HG03108 (cell line): ENCODE results near the gene CLECL1.
"Not testable (repeated sequence)": the region's sequence is repeated elsewhere in the genome, so short reads cannot be mapped to it uniquely, and the experiment has no call there.

Experiments
- ATAC-seq: cut with Tn5 transposase; IDR thresholded peaks from one replicate; pipeline ENCODE4 v1.9.1; 2021; ENCODE audit warnings: moderate library complexity; ENCODE audit not compliant: unreplicated experiment

CLECL1 gene

DNA sequence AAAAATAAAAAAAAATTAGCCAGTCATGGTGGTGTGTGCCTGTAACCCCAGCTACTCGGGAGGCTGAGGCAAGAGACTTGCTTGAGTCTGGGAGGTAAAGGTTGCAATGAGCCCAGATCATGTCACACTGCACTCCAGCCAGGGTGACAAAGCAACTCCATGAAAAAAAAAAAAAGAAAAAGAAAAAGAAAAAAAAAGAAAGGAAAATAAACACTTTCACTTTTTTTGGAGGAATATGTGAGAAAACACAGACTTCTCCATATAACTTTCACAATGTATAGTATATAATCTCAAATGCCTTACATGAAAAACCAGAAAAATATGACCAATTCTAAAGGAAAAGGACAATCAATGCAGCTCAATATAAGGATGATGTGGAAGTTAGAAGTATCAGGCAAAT is 8.9 kb downstream of the CLECL1 start:
- no peak for ATAC-seq

- ATAC-seq: peak; percentile 42
These were observed 11.4 kb downstream of the CLECL1 start for GRCh38 chr12:9721394-9722092.

DNA sequence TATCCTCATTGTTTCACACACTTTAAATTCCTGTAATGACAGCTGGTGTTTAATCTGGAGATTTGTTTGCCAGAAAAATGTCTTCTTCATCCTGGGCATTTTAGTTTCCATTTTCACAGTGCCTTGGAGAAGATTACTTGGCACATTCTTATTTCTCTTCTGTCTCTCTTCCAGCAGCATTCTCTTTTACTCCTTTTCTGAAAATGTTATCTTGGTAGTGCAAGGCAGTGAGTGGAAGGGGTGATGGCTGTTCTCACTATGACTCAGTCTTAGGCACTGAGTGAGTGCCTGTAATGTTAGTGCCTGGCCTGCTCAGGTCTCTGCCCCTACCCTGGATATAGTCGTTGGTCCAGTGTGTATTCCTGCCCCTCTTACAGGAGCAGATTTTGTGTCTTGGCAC is 13.1 kb downstream of the CLECL1 start:
- no peak for ATAC-seq

DNA sequence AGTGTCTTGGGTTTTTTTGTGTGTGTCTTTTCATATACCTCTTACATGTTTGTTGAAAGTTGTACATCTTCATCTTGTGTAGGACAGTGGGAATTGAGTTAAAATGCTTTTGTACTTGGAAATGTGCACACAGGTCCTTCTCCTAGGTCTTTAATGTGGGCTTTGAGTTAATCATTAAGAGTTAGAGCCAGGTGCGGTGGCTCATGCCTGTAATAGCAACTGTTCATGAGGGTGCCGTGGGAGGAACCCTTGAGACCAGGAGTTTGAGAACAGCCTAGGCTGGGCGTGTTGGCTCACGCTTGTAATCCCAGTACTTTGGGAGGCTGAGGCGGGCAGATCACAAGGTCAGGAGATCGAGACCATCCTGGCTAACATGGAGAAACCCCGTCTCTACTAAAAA is 13.9 kb downstream of the CLECL1 start:
- ATAC-seq: no peak

GRCh38 chr12:9717070-9717925 is 15.6 kb downstream of the CLECL1 start:
- no peak for ATAC-seq

DNA sequence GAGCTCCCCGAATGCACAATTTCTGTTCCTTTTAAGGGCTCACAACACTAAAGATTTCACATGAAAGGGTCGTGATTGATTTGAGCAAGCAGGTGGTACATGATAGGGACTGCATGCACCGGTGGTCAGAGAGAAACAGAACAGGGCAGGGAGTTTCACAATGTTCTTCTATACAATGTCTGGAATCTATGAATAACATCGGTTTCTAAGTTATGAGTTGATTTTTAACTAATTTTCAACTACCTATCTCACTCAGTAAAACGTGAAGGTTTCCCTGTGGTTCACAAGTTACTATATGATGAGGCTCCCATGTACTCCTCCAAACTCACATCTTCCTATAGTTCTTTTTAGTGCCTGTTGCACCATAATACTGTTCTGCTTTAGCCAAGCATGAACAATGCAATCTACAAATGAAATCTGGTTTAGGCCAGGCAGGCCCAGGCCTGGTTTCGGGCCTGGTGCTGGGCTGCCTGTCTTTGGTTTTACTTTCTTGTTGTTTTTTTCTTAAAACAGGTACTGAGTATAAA is 19.8 kb downstream of the CLECL1 start:
- ATAC-seq: peak; percentile 56

GRCh38 chr12:9711664-9712063 is 21.2 kb downstream of the CLECL1 start:
- no peak for ATAC-seq

DNA sequence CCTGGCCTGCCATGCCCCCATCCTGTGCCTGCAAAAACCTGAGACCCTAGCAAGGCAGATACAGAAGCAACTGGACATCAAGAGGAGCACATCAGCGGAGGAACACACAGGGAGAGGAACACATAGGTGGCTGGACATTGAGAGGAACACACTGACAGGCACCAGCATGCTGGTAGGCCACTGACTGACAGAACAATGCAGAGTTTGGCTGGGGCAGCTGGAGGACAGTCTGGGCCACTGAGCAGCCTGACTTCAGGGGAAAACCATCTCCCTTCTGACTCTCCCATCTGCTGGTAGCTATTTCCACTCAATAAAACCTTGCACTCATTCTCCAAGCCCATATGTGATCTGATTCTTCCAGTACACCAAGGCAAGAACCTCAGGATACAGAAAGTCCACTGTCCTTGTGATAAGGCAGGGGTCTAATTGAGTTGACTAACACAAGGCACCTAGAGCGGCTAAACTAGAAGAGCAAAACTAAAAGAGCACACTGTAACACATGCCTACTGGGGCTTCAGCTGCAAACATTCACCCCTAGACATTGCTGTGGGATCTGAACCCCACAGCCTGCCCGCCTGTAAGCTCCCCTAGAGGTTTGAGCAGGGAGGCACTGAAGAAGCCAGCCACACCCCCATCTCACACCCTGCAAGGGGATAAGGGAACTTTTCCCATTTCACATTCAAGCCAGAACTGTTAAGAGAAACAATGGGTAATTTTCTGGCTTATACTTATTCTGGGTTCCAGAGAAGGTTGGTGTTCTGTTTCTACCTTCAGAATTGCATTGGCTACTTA is 22.1 kb downstream of the CLECL1 start:
- no peak for ATAC-seq

GRCh38 chr12:9708853-9709252 is 24.0 kb downstream of the CLECL1 start:
- no peak for ATAC-seq

GRCh38 chr12:9707864-9708808 is 24.8 kb downstream of the CLECL1 start:
- ATAC-seq: no peak

- ATAC-seq: no peak
These were observed 25.5 kb downstream of the CLECL1 start for GRCh38 chr12:9707356-9707755.

DNA sequence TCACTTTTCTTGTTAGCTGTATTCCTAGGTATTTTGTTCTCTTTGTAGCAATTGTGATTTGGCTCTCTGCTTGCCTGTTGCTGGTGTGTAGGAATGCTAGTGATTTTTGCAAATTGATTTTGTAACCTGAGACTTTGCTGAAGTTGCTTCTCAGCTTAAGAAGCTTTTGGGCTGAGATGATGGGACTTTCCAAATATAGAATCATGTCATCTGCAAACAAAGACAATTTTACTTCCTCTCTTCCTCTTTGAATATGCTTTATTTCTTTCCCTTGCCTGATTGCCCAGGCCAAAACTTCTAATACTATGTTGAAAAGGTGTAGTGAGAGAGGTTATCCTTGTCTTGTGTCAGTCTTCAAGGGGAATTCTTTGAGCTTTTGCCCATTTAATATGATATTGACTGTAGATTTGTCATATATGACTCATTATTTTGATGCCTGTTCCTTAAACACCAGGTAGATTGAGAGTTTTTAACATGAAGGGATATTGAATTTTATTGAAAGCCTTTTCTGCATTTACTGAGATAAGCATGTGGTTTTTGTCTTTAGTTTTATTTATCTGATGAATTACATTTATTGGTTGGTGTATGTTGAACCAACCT is 26.7 kb downstream of the CLECL1 start:
- ATAC-seq: no peak

GRCh38 chr12:9704561-9704960 is 28.3 kb downstream of the CLECL1 start:
- ATAC-seq: not testable (repeated sequence)

- no peak for ATAC-seq
These were observed 30.6 kb downstream of the CLECL1 start for GRCh38 chr12:9702255-9702654.

DNA sequence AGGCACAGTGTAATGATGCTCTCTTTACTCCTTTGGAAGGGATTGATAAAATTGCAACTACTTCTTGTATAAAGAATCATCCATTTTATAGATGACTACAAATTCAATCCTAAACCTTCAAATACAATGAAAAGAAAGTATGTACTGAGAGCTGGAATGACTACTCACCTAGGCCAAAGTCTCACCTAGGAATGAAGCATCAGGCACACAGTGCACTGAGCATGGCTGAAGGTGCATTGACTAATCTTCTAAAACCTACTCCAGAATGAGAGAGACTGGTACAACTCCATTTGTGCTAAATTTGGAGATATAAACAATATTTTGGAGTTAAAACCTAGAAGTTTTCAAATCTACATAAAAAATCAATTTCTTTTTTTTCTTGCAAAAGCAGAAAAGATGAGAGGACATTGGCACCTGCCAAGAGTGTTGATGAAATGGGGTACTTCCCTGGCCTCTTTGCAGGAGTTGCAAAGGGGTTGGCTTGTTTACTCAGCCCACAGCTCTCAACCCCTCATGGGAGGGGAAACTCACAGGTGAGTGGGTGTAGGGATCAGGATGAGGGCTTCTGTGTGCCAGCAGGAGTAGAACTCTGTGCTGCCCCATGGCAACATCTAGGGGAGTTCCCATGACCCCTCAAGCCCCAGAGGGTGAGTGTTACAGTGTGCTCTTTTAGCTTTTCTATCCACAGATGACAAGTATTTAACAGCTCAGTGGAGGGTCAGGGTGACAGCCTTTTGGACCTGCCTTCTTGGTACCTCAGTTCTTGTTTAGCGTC is 31.3 kb downstream of the CLECL1 start:
- no peak for ATAC-seq

DNA sequence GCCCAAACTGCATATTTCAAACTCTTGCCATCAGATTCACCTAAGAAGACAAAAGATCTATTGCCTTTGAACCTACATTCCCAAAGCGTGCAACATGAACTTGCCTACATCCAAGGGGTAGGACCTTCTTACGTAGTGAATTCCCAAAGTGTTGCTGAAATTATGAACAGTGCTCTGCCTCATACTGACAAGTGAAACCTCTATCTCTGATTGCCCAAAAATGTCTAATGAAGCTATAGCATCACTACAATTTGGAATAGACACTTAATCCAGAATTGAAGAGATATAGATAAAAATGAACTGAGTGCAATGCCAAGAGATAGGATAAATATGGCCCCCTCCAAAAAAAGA is 32.3 kb downstream of the CLECL1 start:
- ATAC-seq: no peak

- no peak for ATAC-seq
These were observed 32.8 kb downstream of the CLECL1 start for GRCh38 chr12:9699898-9700605.

- no peak for ATAC-seq
These were observed 33.5 kb downstream of the CLECL1 start for GRCh38 chr12:9699269-9699897.
